ENCODE results near the gene CACNA2D3. TPM values are rescaled to one million over a fixed set of nuclear protein-coding genes. Genes with fewer than 3 reads are reported as not detected.

Gene CACNA2D3
- total RNA-seq, 1 experiment from 2014 or later, result not detected

DNA sequence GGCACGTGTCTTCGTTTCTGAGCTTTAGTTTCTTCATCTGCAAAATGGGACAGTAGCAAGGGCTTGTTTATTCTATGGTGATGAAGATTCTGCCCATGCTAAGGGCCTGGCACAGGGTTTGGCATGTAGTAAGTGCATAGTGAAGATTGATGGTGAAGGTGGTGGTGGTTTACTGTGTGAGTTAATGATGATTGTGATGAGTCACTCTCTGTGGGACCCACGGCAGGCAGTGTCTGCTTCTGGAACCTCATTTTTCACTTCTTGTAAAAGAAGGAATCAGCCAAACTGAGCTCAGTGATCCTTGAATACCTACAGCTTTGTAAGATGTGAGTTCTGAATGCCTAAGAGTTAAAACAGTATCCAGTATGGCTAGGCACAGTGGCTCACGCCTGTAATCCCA is 891.7 kb downstream of the CACNA2D3 start:
- BruUV-seq (replicated peaks), result no TSS peak
- Histone ChIP-seq H3K9ac (ENCODE audit: low read length) (no peak overlapping the region), H3K27ac (ENCODE audit: low read length) (no peak overlapping the region), H3K9me2 (replicated peaks; ENCODE audit: low read length) (no peaks in the 10 kb centered on the region), H3K4me3 (ENCODE audit: low read length) (no peak overlapping the region), H4K20me1 (ENCODE audit: low read length) (no peaks in the 10 kb centered on the region), H3K4me1 (ENCODE audit: insufficient read depth, low read length) (no peaks in the 10 kb centered on the region), H3K4me2 (ENCODE audit: low read length) (no peak overlapping the region), H3K79me2 (ENCODE audit: low read length) (no peaks in the 10 kb centered on the region), H3F3A (ENCODE audit: low read length, unreplicated experiment) (no peaks in the 10 kb centered on the region), H2AFZ (ENCODE audit: low read length) (no peak overlapping the region), H3K36me3 (ENCODE audit: low read depth, low read length) (no peaks in the 10 kb centered on the region), H3K9me3 (ENCODE audit: low read length) (no peaks in the 10 kb centered on the region), H3K27me3 (ENCODE audit: low read length) (0 out of 2 replicates have a peak, but pooled peaks cover 5% of the 10 kb centered on the region)
- DNase-seq (no peak), ATAC-seq (no peak)
- TF ChIP-seq EZH2phosphoT487 (IDR thresholded peaks at IDR 0.05; ENCODE audit: borderline replicate concordance, low read length), result no peak
- TF ChIP-seq, protein P1, sequence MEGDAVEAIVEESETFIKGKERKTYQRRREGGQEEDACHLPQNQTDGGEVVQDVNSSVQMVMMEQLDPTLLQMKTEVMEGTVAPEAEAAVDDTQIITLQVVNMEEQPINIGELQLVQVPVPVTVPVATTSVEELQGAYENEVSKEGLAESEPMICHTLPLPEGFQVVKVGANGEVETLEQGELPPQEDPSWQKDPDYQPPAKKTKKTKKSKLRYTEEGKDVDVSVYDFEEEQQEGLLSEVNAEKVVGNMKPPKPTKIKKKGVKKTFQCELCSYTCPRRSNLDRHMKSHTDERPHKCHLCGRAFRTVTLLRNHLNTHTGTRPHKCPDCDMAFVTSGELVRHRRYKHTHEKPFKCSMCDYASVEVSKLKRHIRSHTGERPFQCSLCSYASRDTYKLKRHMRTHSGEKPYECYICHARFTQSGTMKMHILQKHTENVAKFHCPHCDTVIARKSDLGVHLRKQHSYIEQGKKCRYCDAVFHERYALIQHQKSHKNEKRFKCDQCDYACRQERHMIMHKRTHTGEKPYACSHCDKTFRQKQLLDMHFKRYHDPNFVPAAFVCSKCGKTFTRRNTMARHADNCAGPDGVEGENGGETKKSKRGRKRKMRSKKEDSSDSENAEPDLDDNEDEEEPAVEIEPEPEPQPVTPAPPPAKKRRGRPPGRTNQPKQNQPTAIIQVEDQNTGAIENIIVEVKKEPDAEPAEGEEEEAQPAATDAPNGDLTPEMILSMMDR (conservative IDR thresholded peaks at IDR 0.05; ENCODE audit: low read depth, low read length), result no peak
- no peak for TF ChIP-seq EZH2 (IDR thresholded peaks at IDR 0.05; ENCODE audit: low read length, unreplicated experiment)
- intact Hi-C loops (cut with micrococcal nuclease), result no loop called here
- ChIA-PET POLR2A (ENCODE audit: unreplicated experiment) (no interaction called here), CTCF (no interaction called here)

DNA sequence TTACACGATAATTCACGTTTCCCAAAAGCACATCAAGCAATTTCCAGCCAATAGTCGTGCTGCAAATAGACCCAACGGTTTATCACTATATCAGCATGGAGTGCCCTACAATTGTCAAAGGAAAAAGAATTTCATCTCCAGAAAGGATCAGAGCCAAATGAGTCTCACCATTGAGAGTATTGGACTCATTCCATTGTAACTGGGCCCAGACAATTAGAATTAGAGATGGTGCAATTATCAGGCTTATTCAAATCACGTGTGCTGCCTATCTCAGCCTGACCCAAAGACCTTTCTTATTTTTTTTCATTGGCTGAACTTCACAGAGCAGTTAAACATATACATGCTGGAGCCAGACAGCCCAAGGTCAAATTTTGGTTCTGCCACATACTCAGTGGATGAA is 892.6 kb downstream of the CACNA2D3 start:
- TF ChIP-seq, protein P1 (conservative IDR thresholded peaks at IDR 0.05; ENCODE audit: low read depth, low read length), result no peak
- TF ChIP-seq EZH2 (IDR thresholded peaks at IDR 0.05; ENCODE audit: low read length, unreplicated experiment) (no peak), EZH2phosphoT487 (IDR thresholded peaks at IDR 0.05; ENCODE audit: borderline replicate concordance, low read length) (no peak)
- H3K79me2 ChIP-seq (ENCODE audit: low read length), result no peaks in the 10 kb centered on the region
- H3K9ac ChIP-seq (ENCODE audit: low read length), result no peak overlapping the region
- no peaks in the 10 kb centered on the region for H3K4me1 ChIP-seq (ENCODE audit: insufficient read depth, low read length)
- no peaks in the 10 kb centered on the region for H3K9me3 ChIP-seq (ENCODE audit: low read length)
- H3F3A ChIP-seq (ENCODE audit: low read length, unreplicated experiment), result no peaks in the 10 kb centered on the region
- H3K27me3 ChIP-seq (ENCODE audit: low read length), result 0 out of 2 replicates have a peak, but pooled peaks cover 5% of the 10 kb centered on the region
- no peak overlapping the region for H2AFZ ChIP-seq (ENCODE audit: low read length)
- CTCF ChIA-PET, result no interaction called here
- POLR2A ChIA-PET (ENCODE audit: unreplicated experiment), result no interaction called here
- no TSS peak for BruUV-seq (replicated peaks)
- DNase-seq (no peak), ATAC-seq (no peak)
- intact Hi-C loops (cut with micrococcal nuclease), result no loop called here
- H4K20me1 ChIP-seq (ENCODE audit: low read length), result no peaks in the 10 kb centered on the region
- no peak overlapping the region for H3K27ac ChIP-seq (ENCODE audit: low read length)
- H3K4me3 ChIP-seq (ENCODE audit: low read length), result no peak overlapping the region
- no peak overlapping the region for H3K4me2 ChIP-seq (ENCODE audit: low read length)
- H3K9me2 ChIP-seq (replicated peaks; ENCODE audit: low read length), result no peaks in the 10 kb centered on the region
- no peaks in the 10 kb centered on the region for H3K36me3 ChIP-seq (ENCODE audit: low read depth, low read length)

DNA sequence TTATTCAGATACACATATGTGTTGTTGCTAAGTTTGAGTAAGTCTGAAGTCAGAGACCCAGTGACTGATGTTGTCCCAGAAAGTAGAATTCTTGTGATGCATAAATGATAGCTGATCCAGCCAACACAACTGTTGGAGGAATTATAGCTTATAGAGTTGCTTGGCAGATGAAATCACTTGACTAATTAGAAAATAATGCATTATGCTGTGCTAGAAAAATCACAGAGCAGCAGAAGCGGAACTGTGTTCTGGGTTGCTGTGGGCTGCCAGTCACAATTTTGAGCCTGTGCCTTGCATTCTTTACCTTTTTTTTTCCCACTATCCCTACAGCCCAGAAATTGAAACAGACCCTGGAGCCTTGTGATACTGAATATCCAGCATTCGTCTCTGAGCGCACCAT is 895.5 kb downstream of the CACNA2D3 start:
- no peak for ATAC-seq
- no TSS peak for BruUV-seq (replicated peaks)
- intact Hi-C loops (cut with micrococcal nuclease), result no loop called here
- TF ChIP-seq EZH2 (IDR thresholded peaks at IDR 0.05; ENCODE audit: low read length, unreplicated experiment) (no peak), EZH2phosphoT487 (IDR thresholded peaks at IDR 0.05; ENCODE audit: borderline replicate concordance, low read length) (no peak)
- TF ChIP-seq, protein P1 (conservative IDR thresholded peaks at IDR 0.05; ENCODE audit: low read depth, low read length), result no peak
- no peak overlapping the region for H3K4me2 ChIP-seq (ENCODE audit: low read length)
- H3K4me3 ChIP-seq (ENCODE audit: low read length), result no peak overlapping the region
- no peak overlapping the region for H3K9ac ChIP-seq (ENCODE audit: low read length)
- H3K4me1 ChIP-seq (ENCODE audit: insufficient read depth, low read length), result no peaks in the 10 kb centered on the region
- H4K20me1 ChIP-seq (ENCODE audit: low read length), result no peaks in the 10 kb centered on the region
- no peaks in the 10 kb centered on the region for H3K9me2 ChIP-seq (replicated peaks; ENCODE audit: low read length)
- ChIA-PET CTCF (no interaction called here), POLR2A (ENCODE audit: unreplicated experiment) (no interaction called here)
- H3K9me3 ChIP-seq (ENCODE audit: low read length), result no peaks in the 10 kb centered on the region
- H3K79me2 ChIP-seq (ENCODE audit: low read length), result no peaks in the 10 kb centered on the region
- no peak for DNase-seq
- H3F3A ChIP-seq (ENCODE audit: low read length, unreplicated experiment), result no peaks in the 10 kb centered on the region
- peaks cover 11% of the 10 kb centered on the region; the same call in 1 of the 2 replicates for H3K27me3 ChIP-seq (ENCODE audit: low read length)
- H3K27ac ChIP-seq (ENCODE audit: low read length), result no peak overlapping the region
- H3K36me3 ChIP-seq (ENCODE audit: low read depth, low read length), result no peaks in the 10 kb centered on the region
- H2AFZ ChIP-seq (ENCODE audit: low read length), result no peak overlapping the region
